Kidney tubule cell (primary cell): ENCODE measurements around the gene C2CD2.

Experiments used
- DNase-seq: peaks from one replicate; pipeline ENCODE4 v3.0.0-alpha.2; 2018; ENCODE audit warnings: low spot score

C2CD2 gene

DNA sequence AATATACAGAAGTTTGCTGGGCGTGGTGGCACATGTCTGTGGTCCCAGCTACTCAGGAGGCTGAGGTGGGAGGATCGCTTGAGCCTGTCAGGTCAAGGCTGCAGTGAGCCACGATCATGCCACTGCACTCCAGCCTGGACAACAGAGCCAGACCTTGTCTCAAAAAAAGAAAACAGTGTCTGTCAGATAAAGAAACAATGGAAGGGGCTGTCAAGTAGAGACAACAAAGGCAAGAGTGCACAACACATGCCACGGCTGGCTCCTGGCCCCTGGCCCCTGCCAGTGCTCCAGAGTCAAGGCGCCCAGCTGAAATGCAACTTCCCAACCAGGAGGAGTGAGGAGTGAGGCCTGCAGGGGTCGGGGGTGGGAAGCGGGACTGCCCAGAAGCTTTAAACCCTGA is 107.3 kb downstream of the C2CD2 start:
- DNase-seq = no peak

DNA sequence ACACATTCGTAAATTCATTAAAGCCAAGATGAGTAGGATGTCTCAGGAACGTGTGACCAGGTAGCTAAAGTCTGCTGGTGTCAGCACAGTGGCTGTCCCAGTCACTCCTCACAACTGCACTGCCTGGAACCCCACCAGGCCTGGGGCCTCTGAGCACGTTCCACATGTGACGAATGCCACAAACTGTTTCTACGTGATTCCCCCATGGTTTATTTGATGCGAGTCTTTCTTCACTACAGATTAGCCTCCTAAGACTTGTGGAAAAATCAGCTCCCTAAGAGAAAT is 107.8 kb downstream of the C2CD2 start:
- DNase-seq = no peak

DNA sequence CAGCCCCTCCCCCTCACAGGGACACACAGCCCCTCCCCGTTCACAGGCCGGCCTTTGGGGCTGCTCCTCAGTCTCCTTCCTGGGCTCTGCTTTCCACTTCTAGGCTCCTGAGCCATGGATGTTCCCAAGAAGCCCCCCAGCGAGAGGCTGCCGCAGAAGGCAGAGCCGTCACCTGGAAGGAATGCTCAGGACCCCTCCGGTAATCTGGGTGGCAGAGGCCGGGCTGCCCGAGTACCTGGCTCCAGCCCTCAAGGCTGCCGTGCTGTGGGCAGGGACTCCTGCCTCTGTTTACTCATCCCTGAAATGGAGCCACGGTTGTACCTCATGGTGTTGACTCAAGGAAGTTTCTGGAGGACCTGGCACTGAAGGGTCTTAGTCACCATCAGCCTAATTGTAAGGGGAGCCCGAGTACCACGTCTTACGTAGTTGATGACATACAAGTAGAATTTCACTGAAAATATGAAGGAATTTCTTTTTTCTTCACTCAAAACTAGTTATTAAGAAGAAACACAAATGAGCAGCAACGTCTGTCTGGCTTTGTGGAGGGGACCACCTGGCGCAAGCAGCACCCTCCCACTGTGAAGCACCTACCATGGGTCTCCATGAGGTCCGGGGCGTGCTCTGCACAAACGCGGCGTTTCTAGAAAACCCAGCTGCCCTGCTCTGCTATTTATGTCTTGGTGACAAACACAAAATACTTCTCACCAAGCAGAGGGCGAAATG is 108.3 kb downstream of the C2CD2 start:
- no peak for DNase-seq

DNA sequence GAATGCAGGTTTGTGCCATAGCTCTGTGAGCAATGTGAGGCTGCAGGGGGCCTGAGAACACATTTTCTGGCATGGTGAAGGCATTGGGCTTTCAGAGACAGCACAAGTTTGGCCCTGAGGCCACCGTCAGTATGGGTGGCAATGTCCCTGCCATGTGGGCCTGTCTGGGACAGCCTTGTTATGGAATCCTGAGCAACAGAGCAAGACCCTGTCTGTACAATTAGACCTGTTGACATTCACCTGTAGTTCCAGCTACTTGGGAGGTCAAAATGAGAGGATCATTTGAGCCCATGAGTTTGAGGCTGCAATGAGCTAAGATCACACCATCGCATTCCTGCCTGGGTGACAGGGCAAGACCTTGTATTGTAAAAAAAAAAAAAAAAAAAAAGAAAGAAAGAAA is 110.2 kb downstream of the C2CD2 start:
- DNase-seq = no peak

DNA sequence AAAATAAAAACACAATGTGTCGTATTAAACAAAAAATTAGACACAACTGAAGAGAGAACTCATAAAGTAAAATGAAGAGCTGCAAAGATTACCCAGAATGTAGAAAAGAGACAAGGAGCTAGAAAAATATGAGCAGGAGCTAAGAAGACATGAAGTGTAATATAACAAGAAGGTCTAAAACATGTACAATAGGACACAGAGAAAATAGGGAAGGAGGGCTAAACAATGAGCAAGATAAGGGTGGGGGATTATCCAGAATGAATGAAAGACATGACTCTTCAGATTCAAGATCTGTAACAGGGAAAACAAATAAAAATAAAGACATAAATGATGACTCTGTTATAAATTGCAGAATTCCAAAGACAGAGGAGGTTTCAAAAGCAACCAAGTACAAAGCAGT is 112.9 kb downstream of the C2CD2 start:
- DNase-seq = no peak

DNA sequence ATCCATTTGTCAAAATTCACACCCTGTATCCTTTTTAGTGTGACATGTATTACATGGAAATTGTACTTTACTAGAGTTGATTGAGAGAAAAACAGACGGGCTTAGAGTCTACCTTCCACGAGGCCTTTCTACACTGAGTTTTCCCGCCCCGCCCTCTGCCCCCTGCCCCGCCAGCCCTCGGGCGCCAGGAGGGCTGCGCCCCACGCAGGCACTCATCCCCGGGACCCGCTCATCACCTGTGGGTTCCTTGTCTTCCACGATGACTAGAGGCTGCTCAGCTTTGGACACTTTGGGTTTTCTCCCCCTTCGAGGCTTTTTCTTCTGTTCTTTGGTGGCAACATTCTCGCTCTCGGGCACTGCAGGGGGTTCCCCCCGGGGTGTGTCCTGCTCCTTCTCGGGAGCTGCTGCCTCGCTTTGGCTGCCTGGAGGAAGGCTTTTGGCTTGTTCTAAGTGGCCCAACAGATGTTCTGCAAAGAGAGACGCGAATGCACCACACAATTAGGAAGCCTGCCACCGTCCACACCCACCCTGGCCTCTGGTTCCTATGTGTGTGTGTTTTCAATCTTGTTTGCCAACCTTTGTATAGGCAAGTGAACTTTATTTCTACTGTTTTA is 114.3 kb downstream of the C2CD2 start:
- no peak for DNase-seq

DNA sequence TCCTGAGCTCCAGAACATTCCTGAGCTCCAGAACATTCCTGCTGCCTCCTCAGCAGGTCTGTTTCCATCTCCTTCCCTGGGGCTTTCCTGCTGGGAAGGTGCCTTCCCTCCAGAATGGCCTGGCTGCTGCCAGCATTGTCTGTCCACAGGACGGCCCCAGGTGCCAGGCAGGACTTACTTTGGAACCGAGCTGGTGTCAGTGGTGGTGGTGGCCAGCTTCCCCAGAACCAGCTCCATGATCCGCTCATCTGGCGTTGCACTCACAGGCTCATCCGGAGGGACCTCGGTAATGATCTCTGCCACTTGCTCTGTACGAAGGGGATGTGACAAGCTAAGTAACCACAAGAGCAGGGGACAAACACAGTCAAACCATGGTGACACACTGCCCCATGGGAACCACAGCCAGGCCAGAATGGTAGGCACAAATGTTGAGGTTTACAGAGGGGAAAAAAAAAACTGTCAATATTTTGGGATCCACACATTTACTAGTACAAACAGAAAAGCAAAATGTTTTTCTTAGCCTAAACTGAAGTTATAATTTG is 116.0 kb downstream of the C2CD2 start:
- no peak for DNase-seq

DNA sequence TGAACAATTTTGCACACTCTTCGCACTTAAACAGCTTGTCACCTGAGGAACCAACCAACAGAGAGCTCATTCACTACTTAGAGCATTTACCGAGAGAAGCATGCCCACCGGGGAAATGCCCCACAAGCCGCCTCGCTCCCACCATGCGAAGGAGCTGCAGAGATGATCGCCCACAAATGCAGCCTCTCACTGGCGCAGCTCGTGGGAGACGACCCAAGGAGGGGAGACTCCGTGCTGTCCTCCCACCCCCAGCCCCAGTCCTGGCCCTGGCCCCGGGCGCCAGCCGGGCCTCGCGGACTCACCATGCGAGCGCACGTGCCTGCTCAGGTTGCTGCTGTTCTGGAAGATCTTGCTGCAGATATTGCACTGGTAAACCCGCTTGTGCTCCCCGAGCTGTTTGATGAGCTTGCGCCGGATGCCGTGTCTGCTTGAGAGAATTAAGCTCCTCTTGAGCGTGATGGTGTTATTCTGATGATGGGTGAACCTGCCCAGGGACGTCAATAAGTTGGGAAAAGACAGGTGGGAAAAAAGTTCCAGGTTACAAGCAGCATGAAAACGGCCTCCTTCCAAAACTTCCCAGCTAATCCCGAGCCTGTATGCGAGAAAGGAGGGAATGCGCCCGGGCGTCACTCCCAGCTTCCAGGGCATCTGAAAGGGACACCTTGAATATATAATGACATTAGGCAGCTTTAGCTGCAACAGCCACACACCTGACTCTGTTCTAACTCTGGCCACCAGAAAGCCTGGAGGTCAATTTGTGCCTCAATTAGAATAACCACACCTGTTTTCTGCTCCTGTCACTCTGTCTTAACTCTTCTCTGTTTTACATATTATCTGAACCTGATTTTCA is 117.4 kb downstream of the C2CD2 start:
- no peak for DNase-seq

DNA sequence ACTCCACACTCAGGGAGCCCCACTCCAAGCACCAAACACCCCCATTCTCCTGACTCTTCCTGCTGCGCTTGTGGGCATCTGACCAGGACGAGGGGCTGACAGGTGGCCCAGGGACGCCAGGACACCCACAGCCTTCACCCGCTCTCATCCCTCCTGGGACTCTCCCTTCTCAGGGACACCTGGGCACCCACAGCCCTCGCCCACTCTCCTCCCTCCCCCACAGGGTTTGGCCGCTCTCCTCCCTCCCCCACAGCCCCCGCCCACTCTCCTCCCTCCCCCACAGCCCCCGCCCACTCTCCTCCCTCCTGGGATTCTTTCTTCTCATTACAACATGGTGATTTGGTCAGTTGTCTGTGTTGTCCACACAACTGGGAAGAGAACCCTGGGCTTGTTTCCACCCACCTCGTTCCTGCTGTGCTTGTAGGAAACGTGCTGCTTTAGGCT is 118.1 kb downstream of the C2CD2 start:
- DNase-seq = no peak
